Nephron (organoid): Measurements from ENCODE around the gene PPM1J.

ENCODE experiments used
- H3K27ac Mint-ChIP-seq, 3 experiments: 2 replicates each; pipeline ENCODE4 v1.8.0; 2020; ENCODE audit warnings: mixed read lengths in 3 of 3, mild to moderate bottlenecking in 2 of 3, moderate library complexity in 1 of 3
- H3K27me3 Mint-ChIP-seq: 2 replicates; pipeline ENCODE4 v1.8.0; 2021; ENCODE audit warnings: low read depth, mild to moderate bottlenecking, moderate library complexity, mixed read lengths
- H3K36me3 Mint-ChIP-seq: 2 replicates; pipeline ENCODE4 v1.8.0; 2020; ENCODE audit warnings: low read depth, mixed read lengths
- H3K4me1 Mint-ChIP-seq: 2 replicates; pipeline ENCODE4 v1.8.0; 2020; ENCODE audit warnings: mixed read lengths
- H3K4me3 Mint-ChIP-seq, 3 experiments: 2 replicates each; pipeline ENCODE4 v1.8.0; 2020; ENCODE audit warnings: mild to moderate bottlenecking in 3 of 3, mixed read lengths in 3 of 3, moderate library complexity in 2 of 3
- H3K9me3 Mint-ChIP-seq: 2 replicates; pipeline ENCODE4 v1.8.0; 2020; ENCODE audit warnings: mixed read lengths
- CTCF ChIP-seq, 3 experiments: fragments of 200-600 bp; sonication (generic); IDR thresholded peaks; one replicate each; pipeline ENCODE4 v1.5.0; 2021; ENCODE audit warnings: antibody characterized with exemption in 3 of 3; ENCODE audit not compliant: unreplicated experiment in 3 of 3

PPM1J gene

DNA sequence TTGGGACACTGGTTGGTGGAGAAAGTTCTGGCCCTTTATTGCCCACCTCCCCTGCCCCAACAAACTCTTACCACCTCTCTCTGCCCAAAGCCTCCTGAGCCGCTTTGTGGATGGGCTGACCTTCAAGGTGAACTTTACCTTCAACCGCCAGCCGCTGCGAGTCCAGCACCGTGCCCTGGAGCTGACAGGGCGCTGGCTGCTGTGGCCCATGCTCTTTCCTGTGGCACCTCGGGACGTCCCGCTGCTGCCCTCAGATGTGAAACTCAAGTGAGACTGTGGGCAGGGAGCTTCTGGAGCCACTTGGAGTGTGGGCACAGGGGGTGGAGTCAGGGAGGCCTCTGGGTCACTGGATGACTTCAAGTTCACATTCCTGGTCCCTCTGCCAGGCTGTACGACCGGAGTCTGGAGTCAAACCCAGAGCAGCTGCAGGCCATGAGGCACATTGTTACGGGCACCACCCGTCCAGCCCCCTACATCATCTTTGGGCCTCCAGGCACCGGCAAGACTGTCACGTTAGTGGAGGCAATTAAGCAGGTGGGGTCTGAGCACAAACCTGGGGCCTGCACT lies 20.7 kb downstream of the PPM1J start:
- H3K36me3 Mint-ChIP-seq = peaks cover 69% of the 10 kb centered on the region
- no peaks in the 10 kb centered on the region for H3K9me3 Mint-ChIP-seq
- no peak for TF ChIP-seq CTCF (IDR thresholded peaks at IDR 0.05; ENCODE audit: unreplicated experiment in 3 of 3)
- H3K27ac Mint-ChIP-seq = no peak overlapping the region
- H3K27me3 Mint-ChIP-seq = peaks cover 3% of the 10 kb centered on the region
- no peak overlapping the region for H3K4me3 Mint-ChIP-seq
- peaks cover 16% of the 10 kb centered on the region for H3K4me1 Mint-ChIP-seq

- Mint-ChIP-seq H3K36me3 (peaks cover 65% of the 10 kb centered on the region), H3K4me1 (peaks cover 13% of the 10 kb centered on the region), H3K27ac (no peak overlapping the region)
These were observed 21.3 kb downstream of the PPM1J start for GRCh38 chr1:112693821-112694220.

DNA sequence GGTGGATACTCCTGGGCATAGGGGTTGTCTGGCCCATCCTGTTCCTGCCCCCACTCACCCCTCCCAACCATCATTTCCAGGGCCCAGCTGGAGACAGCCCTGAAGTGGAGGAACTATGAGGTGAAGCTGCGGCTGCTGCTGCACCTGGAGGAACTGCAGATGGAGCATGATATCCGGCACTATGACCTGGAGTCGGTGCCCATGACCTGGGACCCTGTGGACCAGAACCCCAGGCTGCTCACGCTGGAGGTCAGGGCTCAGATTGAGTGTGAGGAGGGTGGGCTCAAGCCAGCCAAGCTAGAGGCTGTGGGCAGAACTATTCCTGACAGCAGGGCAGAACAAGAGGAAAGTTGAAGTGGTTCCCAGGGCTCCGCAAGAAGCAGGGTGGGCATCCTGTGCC lies 22.5 kb downstream of the PPM1J start:
- Mint-ChIP-seq H3K4me3 (no peak overlapping the region), H3K36me3 (peaks cover 60% of the 10 kb centered on the region), H3K27me3 (no peaks in the 10 kb centered on the region), H3K27ac (no peak overlapping the region), H3K4me1 (peaks cover 18% of the 10 kb centered on the region), H3K9me3 (no peaks in the 10 kb centered on the region)
- no peak for TF ChIP-seq CTCF (IDR thresholded peaks at IDR 0.05; ENCODE audit: unreplicated experiment in 3 of 3)

More at GRCh38 chr1:112693821-112694220, 21.3 kb downstream of the PPM1J start:
- TF ChIP-seq CTCF (IDR thresholded peaks at IDR 0.05; ENCODE audit: unreplicated experiment in 3 of 3) = no peak
- Mint-ChIP-seq H3K27me3 (no peaks in the 10 kb centered on the region), H3K4me3 (no peak overlapping the region), H3K9me3 (no peaks in the 10 kb centered on the region)

GRCh38 chr1:112689842-112690237 lies 25.3 kb downstream of the PPM1J start:
- H3K27ac Mint-ChIP-seq = no peak overlapping the region
- H3K9me3 Mint-ChIP-seq = no peaks in the 10 kb centered on the region
- TF ChIP-seq CTCF (IDR thresholded peaks at IDR 0.05; ENCODE audit: unreplicated experiment in 3 of 3) = no peak
- peaks cover 17% of the 10 kb centered on the region for H3K4me1 Mint-ChIP-seq
- no peak overlapping the region for H3K4me3 Mint-ChIP-seq
- H3K27me3 Mint-ChIP-seq = no peaks in the 10 kb centered on the region
- H3K36me3 Mint-ChIP-seq = peaks cover 45% of the 10 kb centered on the region

GRCh38 chr1:112689196-112689841 lies 25.8 kb downstream of the PPM1J start:
- H3K27me3 Mint-ChIP-seq = no peaks in the 10 kb centered on the region
- peaks cover 17% of the 10 kb centered on the region for H3K4me1 Mint-ChIP-seq
- peaks cover 45% of the 10 kb centered on the region for H3K36me3 Mint-ChIP-seq
- H3K9me3 Mint-ChIP-seq = no peaks in the 10 kb centered on the region
- no peak for TF ChIP-seq CTCF (IDR thresholded peaks at IDR 0.05; ENCODE audit: unreplicated experiment in 3 of 3)
- H3K4me3 Mint-ChIP-seq = no peak overlapping the region
- H3K27ac Mint-ChIP-seq = peak overlapping the region; percentile 76 to 81 (median 77)

GRCh38 chr1:112688781-112689193 lies 26.3 kb downstream of the PPM1J start:
- Mint-ChIP-seq H3K36me3 (peaks cover 44% of the 10 kb centered on the region), H3K27ac (peak overlapping the region; percentile 76 to 81 (median 77)), H3K9me3 (no peaks in the 10 kb centered on the region), H3K4me3 (peak overlapping the region in 2 of 3 experiments; percentile 3 to 17), H3K27me3 (no peaks in the 10 kb centered on the region), H3K4me1 (peaks cover 17% of the 10 kb centered on the region)
- TF ChIP-seq CTCF (IDR thresholded peaks at IDR 0.05; ENCODE audit: unreplicated experiment in 3 of 3) = no peak
